ENCODE data around the gene MRPS18A. TPM values are rescaled to one million over a fixed set of nuclear protein-coding genes. Genes with fewer than 3 reads are reported as not detected.

The MRPS18A gene
- total and polyA plus RNA-seq, 2 of the 13 experiments (the other 11 are each of a cell fraction or from before 2014, with no cell fraction given), result 87.8 to 89.1 TPM

DNA sequence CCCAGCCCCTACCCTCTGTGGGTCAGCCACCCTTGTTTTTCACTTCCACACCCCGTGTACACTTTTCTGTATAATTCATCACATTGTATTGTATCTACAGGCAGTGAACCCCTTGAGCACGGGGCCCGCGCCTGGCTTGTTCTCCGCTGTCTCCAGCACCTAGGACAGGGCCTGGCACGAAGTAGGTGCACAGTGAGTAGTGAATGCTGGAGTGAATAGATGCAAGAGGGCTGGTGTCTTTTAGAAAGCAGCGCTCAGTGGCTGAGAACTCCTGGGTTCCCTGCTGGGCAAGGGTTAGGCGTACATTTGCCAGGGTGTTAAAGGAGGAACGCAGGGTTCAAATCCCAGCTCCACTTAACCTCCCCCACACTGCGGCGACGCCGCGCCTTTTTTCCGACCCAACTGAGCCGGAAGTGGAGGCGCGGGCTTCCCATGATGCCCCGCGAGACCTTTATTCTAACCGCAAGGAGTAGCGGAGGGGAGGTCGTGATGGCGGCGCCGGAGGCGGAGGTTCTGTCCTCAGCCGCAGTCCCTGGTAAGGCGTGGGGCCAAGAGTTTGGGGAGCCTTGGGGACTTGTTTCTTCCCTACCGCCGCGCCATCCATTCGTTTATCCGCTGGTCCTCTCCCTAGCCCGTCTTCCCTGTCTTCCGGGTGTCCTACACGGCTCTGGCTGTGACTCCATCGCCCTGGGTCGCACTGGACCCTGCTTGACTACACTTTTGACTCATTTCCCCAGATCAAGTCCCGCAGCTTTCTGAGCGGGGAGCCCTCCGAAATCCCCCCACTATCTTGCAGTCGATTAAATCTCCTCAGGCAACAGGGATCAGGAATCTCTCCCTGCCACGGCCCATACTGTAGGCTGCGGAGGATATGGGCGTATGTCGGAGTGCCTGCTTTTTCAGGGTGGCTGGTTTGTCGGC lies 51.9 kb downstream of the MRPS18A start, which contains the start of gene MAD2L1BP (continued):
- TF ChIP-seq DPF2 (CRISPR knock-in tag; IDR thresholded peaks at IDR 0.05; ENCODE audit: borderline replicate concordance, low read depth) (no peak), SYNCRIP (IDR thresholded peaks at IDR 0.05; ENCODE audit: insufficient read depth, low read depth, low read length) (no peak), ATM (IDR thresholded peaks at IDR 0.05; ENCODE audit: borderline replicate concordance) (no peak), ZNF652 (CRISPR knock-in tag; IDR thresholded peaks at IDR 0.05; ENCODE audit: borderline replicate concordance, low read depth) (peak; percentile 23; the same call in 1 of the 2 replicates), ESRRA (CRISPR knock-in tag; IDR thresholded peaks at IDR 0.05; ENCODE audit: low read depth) (peak; percentile 79), ZKSCAN5 (CRISPR knock-in tag; IDR thresholded peaks at IDR 0.05) (no peak), ZNF224 (CRISPR knock-in tag; IDR thresholded peaks at IDR 0.05) (peak; percentile 88; the same call in 1 of the 2 replicates), MIER2 (CRISPR knock-in tag; IDR thresholded peaks at IDR 0.05) (peak; percentile 95), ZNF335 (CRISPR knock-in tag; IDR thresholded peaks at IDR 0.05) (0 out of 2 replicates have a peak, but pooled peaks have one; percentile 71), ZNF790 (CRISPR knock-in tag; IDR thresholded peaks at IDR 0.05; ENCODE audit: borderline replicate concordance) (peak; percentile 75), KDM5A (IDR thresholded peaks at IDR 0.05; ENCODE audit: borderline replicate concordance, low read length) (peak; percentile 80), ZNF180 (CRISPR knock-in tag; IDR thresholded peaks at IDR 0.05; ENCODE audit: borderline replicate concordance, low read depth) (no peak), ZNF670 (CRISPR knock-in tag; IDR thresholded peaks at IDR 0.05; ENCODE audit: borderline replicate concordance) (0 out of 2 replicates have a peak, but pooled peaks have one; percentile 65), CBFB (CRISPR knock-in tag; IDR thresholded peaks at IDR 0.05) (peak; percentile 98), PCBP1 (IDR thresholded peaks at IDR 0.05; ENCODE audit: borderline replicate concordance, low read depth, low read length) (peak; percentile 81; the same call in 1 of the 2 replicates), ISX (CRISPR knock-in tag; conservative IDR thresholded peaks at IDR 0.05) (no peak), SAP130 (CRISPR knock-in tag; IDR thresholded peaks at IDR 0.05; ENCODE audit: low read depth) (peak; percentile 97), CBX5 (CRISPR knock-in tag; IDR thresholded peaks at IDR 0.05; ENCODE audit: borderline replicate concordance) (peak; percentile 16), CREM (IDR thresholded peaks at IDR 0.05) (peak; percentile 71; the same call in 1 of the 2 replicates), CREM (CRISPR knock-in tag; IDR thresholded peaks at IDR 0.05) (no peak)
- TF ChIP-seq, protein P1, sequence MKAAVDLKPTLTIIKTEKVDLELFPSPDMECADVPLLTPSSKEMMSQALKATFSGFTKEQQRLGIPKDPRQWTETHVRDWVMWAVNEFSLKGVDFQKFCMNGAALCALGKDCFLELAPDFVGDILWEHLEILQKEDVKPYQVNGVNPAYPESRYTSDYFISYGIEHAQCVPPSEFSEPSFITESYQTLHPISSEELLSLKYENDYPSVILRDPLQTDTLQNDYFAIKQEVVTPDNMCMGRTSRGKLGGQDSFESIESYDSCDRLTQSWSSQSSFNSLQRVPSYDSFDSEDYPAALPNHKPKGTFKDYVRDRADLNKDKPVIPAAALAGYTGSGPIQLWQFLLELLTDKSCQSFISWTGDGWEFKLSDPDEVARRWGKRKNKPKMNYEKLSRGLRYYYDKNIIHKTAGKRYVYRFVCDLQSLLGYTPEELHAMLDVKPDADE (CRISPR knock-in tag; IDR thresholded peaks at IDR 0.05), result no peak
- TF ChIP-seq, protein P2, sequence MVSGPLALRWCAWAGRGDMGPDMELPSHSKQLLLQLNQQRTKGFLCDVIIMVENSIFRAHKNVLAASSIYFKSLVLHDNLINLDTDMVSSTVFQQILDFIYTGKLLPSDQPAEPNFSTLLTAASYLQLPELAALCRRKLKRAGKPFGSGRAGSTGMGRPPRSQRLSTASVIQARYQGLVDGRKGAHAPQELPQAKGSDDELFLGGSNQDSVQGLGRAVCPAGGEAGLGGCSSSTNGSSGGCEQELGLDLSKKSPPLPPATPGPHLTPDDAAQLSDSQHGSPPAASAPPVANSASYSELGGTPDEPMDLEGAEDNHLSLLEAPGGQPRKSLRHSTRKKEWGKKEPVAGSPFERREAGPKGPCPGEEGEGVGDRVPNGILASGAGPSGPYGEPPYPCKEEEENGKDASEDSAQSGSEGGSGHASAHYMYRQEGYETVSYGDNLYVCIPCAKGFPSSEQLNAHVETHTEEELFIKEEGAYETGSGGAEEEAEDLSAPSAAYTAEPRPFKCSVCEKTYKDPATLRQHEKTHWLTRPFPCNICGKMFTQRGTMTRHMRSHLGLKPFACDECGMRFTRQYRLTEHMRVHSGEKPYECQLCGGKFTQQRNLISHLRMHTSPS (CRISPR knock-in tag; IDR thresholded peaks at IDR 0.05; ENCODE audit: low read depth), result 0 out of 2 replicates have a peak, but pooled peaks have one; percentile 18
- TF ChIP-seq, protein P3, sequence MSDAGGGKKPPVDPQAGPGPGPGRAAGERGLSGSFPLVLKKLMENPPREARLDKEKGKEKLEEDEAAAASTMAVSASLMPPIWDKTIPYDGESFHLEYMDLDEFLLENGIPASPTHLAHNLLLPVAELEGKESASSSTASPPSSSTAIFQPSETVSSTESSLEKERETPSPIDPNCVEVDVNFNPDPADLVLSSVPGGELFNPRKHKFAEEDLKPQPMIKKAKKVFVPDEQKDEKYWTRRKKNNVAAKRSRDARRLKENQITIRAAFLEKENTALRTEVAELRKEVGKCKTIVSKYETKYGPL (CRISPR knock-in tag; IDR thresholded peaks at IDR 0.05), result 0 out of 2 replicates have a peak, but pooled peaks have one; percentile 8
- TF ChIP-seq, protein P4, sequence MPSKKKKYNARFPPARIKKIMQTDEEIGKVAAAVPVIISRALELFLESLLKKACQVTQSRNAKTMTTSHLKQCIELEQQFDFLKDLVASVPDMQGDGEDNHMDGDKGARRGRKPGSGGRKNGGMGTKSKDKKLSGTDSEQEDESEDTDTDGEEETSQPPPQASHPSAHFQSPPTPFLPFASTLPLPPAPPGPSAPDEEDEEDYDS (CRISPR knock-in tag; IDR thresholded peaks at IDR 0.05), result peak; percentile 98
- TF ChIP-seq, protein P5, sequence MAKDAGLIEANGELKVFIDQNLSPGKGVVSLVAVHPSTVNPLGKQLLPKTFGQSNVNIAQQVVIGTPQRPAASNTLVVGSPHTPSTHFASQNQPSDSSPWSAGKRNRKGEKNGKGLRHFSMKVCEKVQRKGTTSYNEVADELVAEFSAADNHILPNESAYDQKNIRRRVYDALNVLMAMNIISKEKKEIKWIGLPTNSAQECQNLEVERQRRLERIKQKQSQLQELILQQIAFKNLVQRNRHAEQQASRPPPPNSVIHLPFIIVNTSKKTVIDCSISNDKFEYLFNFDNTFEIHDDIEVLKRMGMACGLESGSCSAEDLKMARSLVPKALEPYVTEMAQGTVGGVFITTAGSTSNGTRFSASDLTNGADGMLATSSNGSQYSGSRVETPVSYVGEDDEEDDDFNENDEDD (CRISPR knock-in tag; IDR thresholded peaks at IDR 0.05; ENCODE audit: borderline replicate concordance), result peak; percentile 94

Data from HepG2 (cell line).